RWPE2 (cell line): ENCODE results near the gene PGAP3.

ENCODE experiments used
- ATAC-seq: fragments of 200-7000 bp; cut with Tn5 transposase; 3 replicates; pipeline ENCODE4 v1.9.1; 2021; ENCODE audit warnings: low read depth
- DNase-seq: peaks from one replicate; pipeline ENCODE4 v3.0.0-alpha.2; 2020; ENCODE audit warnings: low spot score
- H3K27ac ChIP-seq: fragments of 450-650 bp; 2 replicates; pipeline ENCODE4 v1.5.1; 2017; ENCODE audit warnings: mild to moderate bottlenecking; ENCODE audit not compliant: poor library complexity, severe bottlenecking
- H3K27me3 ChIP-seq: fragments of 250-450 bp; sonication (Bioruptor Pico); 2 replicates; pipeline ENCODE4 v1.5.1; 2021; ENCODE audit warnings: mild to moderate bottlenecking, moderate library complexity; ENCODE audit not compliant: insufficient read depth, poor library complexity, severe bottlenecking
- H3K36me3 ChIP-seq: fragments of 250-450 bp; sonication (Bioruptor Pico); 2 replicates; pipeline ENCODE4 v1.5.1; 2020; ENCODE audit warnings: low read depth, mild to moderate bottlenecking, moderate library complexity
- H3K4me1 ChIP-seq: fragments of 250-450 bp; sonication (Bioruptor Pico); 2 replicates; pipeline ENCODE4 v1.5.1; 2021; ENCODE audit warnings: mild to moderate bottlenecking, moderate library complexity; ENCODE audit not compliant: insufficient read depth, poor library complexity, severe bottlenecking
- H3K4me3 ChIP-seq: fragments of 250-450 bp; sonication (Bioruptor Pico); 2 replicates; pipeline ENCODE4 v1.5.1; 2021; ENCODE audit warnings: mild to moderate bottlenecking, moderate library complexity; ENCODE audit not compliant: severe bottlenecking
- H3K9me3 ChIP-seq: fragments of 250-450 bp; sonication (Bioruptor Pico); 2 replicates; pipeline ENCODE4 v1.5.1; 2021; ENCODE audit warnings: mild to moderate bottlenecking, moderate library complexity; ENCODE audit not compliant: severe bottlenecking
- CTCF ChIP-seq: fragments of 450-650 bp; IDR thresholded peaks from one replicate; pipeline ENCODE4 v1.5.1; 2017; ENCODE audit warnings: mild to moderate bottlenecking, moderate library complexity; ENCODE audit not compliant: poor library complexity, severe bottlenecking

Gene PGAP3

GRCh38 chr17:39639566-39640458 lies 48.0 kb downstream of the PGAP3 start:
- no peak overlapping the region for H3K27ac ChIP-seq
- H3K4me3 ChIP-seq, result no peak overlapping the region
- ATAC-seq (no peak), DNase-seq (no peak)
- H3K36me3 ChIP-seq, result no peaks in the 10 kb centered on the region
- no peaks in the 10 kb centered on the region for H3K4me1 ChIP-seq
- H3K9me3 ChIP-seq, result no peaks in the 10 kb centered on the region
- TF ChIP-seq CTCF, result no peak
- no peaks in the 10 kb centered on the region for H3K27me3 ChIP-seq

- ATAC-seq (no peak), DNase-seq (no peak)
- Histone ChIP-seq H3K36me3 (no peaks in the 10 kb centered on the region), H3K4me3 (no peak overlapping the region), H3K27ac (no peak overlapping the region), H3K4me1 (no peaks in the 10 kb centered on the region), H3K27me3 (no peaks in the 10 kb centered on the region), H3K9me3 (no peaks in the 10 kb centered on the region)
- no peak for TF ChIP-seq CTCF
These were observed 48.8 kb downstream of the PGAP3 start for GRCh38 chr17:39639043-39639442.

GRCh38 chr17:39638317-39638716 lies 49.5 kb downstream of the PGAP3 start:
- Histone ChIP-seq H3K4me1 (no peaks in the 10 kb centered on the region), H3K27ac (no peak overlapping the region), H3K4me3 (no peak overlapping the region), H3K36me3 (no peaks in the 10 kb centered on the region), H3K9me3 (no peaks in the 10 kb centered on the region), H3K27me3 (no peaks in the 10 kb centered on the region)
- no peak for TF ChIP-seq CTCF
- ATAC-seq (no peak), DNase-seq (no peak)

GRCh38 chr17:39636927-39637736 lies 50.7 kb downstream of the PGAP3 start, which contains the start of gene STARD3:
TSS of gene STARD3 (plus strand) at chr17:39637144. CDS start at chr17:39653532, 16,388 bp downstream.
- peak; percentile 18 for TF ChIP-seq CTCF
- DNase-seq (peak; percentile 86), ATAC-seq (peak; percentile 89)
- Histone ChIP-seq H3K9me3 (no peaks in the 10 kb centered on the region), H3K27ac (peak within 1 kb of the TSS; percentile 44), H3K27me3 (no peaks in the 10 kb centered on the region), H3K36me3 (no peaks in the 10 kb centered on the region), H3K4me1 (no peaks in the 10 kb centered on the region), H3K4me3 (peak within 1 kb of the TSS; percentile 72)
